GM20000 (cell line): ENCODE data around the gene VWA5B1.

Experiments
- DNase-seq: peaks from one replicate; pipeline ENCODE4 v3.0.0; 2012; ENCODE audit warnings: low spot score
- TF ChIP-seq, protein P1 (sequence below): IDR thresholded peaks from 2 replicates; pipeline ENCODE4 v1.5.1; 2012; ENCODE audit warnings: mild to moderate bottlenecking, control low read depth; ENCODE audit errors: extremely low read depth, missing control alignments

The VWA5B1 gene

DNA sequence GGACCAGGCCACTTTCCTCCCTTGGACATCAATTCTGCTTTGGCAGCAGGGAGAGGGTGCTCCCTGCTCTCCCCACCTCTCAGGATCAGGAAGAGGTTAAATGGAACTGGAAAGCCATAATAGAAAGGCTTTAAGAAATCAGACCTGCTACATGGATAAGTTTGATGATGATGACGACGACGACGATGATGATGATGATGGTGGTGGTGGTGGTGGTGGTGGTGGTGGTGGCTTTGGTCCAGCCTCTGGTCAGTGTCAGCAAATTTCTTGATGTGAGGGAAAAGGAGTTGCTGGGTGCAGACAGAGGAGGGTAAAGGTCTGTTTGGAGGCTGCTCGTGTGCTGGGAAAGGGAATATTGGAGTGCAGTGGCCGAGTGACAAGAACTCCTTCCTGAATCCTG is 36.8 kb downstream of the VWA5B1 start:
- TF ChIP-seq, protein P1, sequence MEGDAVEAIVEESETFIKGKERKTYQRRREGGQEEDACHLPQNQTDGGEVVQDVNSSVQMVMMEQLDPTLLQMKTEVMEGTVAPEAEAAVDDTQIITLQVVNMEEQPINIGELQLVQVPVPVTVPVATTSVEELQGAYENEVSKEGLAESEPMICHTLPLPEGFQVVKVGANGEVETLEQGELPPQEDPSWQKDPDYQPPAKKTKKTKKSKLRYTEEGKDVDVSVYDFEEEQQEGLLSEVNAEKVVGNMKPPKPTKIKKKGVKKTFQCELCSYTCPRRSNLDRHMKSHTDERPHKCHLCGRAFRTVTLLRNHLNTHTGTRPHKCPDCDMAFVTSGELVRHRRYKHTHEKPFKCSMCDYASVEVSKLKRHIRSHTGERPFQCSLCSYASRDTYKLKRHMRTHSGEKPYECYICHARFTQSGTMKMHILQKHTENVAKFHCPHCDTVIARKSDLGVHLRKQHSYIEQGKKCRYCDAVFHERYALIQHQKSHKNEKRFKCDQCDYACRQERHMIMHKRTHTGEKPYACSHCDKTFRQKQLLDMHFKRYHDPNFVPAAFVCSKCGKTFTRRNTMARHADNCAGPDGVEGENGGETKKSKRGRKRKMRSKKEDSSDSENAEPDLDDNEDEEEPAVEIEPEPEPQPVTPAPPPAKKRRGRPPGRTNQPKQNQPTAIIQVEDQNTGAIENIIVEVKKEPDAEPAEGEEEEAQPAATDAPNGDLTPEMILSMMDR: no peak
- DNase-seq: no peak

DNA sequence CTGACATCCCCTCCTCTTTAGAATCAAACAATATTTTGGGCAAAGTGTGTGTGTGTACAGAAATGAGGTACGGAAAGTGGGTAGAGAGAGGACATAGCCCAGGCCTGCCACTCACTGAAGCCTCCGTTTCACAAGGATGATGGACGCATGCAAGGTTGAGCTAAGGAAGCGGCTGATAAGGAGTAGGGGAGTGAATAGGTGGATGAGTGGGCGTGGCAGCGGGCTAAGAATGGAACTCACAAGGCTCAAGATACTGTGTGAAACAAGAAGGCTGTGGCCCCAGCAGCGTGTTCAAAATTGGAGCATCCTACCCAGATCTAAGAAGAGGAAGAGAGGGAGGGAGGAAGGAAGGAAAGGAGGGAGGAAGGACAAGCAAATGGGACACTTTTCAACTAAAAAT is 37.5 kb downstream of the VWA5B1 start:
- TF ChIP-seq, protein P1: no peak
- no peak for DNase-seq

DNA sequence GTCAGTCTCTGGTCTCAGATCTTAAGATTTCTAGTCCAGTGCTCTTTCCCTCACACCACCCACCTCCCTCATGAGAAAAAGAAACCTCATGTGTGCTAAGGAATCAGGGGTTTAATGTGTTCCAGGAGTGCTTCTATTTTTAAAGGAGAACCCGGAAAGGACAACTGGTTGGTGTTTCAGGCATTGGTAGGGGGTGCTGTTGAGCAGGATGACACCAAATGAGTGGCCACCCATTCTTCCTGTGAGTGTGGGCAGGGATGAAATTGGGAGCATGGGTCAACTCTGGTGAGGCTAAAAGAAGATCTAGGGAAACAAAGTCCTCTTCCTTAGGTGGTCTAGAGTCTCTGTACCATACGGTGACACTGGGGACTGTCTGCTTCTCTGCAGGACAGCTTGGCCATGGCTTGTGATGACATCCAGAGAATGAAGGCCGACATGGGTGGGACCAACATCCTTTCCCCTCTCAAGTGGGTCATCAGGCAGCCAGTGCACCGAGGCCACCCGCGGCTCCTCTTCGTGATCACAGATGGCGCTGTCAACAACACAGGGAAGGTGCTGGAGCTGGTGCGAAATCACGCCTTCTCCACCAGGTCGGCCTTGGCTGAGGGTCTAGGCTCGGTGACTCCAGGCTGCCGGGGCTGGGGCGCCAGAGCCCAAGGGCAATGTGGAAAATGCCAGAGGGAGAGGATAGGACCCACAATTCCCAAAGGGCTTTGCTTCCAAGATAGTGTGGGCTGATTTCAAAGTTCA is 39.3 kb downstream of the VWA5B1 start:
- no peak for DNase-seq
- TF ChIP-seq, protein P1: no peak

DNA sequence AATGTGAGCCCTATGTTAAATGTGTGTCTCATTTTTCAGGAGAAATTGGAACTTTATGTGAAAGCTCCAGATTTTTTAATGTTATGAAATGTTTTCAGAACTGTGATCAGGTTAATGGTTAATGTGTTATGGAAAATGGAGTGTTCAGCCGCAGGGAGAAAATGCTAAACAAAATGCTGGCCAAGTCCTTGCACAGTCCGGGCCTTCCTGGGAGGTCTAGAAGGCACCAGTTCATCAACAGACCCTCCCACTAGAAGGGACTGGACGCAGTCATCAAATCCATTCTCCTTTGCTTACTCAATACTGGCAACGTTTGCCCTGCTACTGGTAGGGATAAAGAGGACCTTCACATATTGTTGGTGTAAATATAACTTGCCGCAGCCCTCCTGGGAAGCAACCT is 43.4 kb downstream of the VWA5B1 start:
- TF ChIP-seq, protein P1: no peak
- DNase-seq: no peak

DNA sequence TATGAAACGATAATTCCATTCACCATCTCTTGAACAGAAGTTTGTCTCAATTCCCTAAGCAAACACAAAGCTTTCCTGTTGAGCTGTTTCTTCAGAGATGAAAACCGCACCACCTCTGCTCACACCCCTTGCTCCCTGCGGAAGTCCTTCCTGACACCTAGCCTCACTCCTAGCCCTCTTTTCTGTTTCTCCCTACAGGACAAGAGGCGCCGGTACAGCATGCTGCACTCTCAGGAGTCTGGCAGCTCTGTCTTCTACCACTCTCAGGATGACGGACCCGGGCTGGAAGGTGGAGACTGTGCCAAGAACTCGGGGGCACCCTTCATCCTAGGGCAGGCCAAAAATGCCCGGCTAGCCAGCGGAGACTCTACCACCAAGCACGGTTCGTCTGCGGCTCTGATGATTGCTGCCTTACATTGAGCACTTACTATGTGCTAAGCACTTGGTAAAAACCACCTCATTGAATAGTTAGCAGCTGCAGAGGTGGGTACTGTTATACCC is 45.5 kb downstream of the VWA5B1 start:
- DNase-seq: no peak
- TF ChIP-seq, protein P1: no peak

DNA sequence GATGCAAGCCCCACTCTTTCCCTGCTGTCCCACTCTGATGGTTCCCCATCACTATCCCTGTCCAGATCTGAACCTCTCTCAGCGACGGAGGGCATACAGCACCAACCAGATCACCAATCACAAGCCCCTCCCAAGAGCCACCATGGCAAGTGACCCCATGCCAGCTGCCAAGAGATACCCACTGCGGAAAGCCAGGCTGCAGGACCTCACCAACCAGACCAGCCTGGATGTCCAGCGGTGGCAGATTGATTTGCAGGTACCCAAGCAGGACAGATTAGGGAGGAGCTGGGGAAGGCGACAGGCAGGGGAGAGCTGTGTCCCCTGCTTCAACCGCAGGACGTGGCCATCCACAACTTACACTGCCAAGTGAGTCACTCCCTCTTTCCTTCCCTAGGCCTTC is 46.9 kb downstream of the VWA5B1 start:
- DNase-seq: no peak
- TF ChIP-seq, protein P1: no peak

DNA sequence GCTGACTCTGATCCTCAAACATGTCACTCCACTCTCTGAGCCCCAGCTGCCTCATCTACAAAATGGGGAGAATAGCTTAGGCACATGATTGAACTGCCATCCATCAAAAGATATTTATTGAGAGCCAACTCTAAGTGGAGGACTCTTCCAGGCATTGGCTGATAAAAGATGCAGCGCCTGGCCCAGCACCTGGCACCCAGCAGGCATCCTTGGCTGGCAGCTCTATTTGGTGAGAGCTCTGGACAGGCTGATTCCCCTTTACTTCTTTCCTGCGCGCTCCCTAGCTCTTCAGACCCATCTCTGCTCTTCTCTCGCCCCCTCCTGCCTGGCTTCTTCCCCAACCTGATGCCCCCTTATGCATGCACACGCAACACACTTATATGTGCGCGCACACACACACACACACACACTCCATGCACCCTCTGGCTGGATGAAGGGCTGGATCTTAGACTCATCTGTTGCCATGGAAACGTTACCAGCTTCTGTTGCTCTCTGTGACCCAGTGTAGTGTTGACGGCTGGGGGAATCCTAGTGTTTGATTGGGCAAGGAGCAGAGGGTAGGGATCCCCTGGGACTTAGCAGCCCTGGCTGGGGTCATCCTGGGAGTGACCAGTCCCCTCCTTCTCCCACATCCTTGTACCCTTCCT is 49.3 kb downstream of the VWA5B1 start:
- TF ChIP-seq, protein P1: no peak
- DNase-seq: no peak
